Astrocyte (in vitro differentiated cells and primary cell): ENCODE measurements around the gene VEGFA. TPM values are rescaled to one million over a fixed set of nuclear protein-coding genes. Genes with fewer than 3 reads are reported as not detected.

Source experiments
- DNase-seq: peaks from one replicate; pipeline ENCODE4 v3.0.0-alpha.2; 2010; ENCODE audit warnings: low read depth
- FAIRE-seq: peaks from 2 replicates; lab custom pipeline; 2011; peaks lifted over from hg19 to GRCh38; lab: Jason Lieb, UNC
- H2AFZ ChIP-seq: 2 replicates; pipeline ENCODE4 v1.6.0; 2012; ENCODE audit warnings: low read depth, low read length, inconsistent platforms
- H3K27ac ChIP-seq: 2 replicates; pipeline ENCODE4 v1.5.1; 2011; ENCODE audit warnings: low read depth, low read length, inconsistent platforms
- H3K27me3 ChIP-seq: 2 replicates; pipeline ENCODE4 v1.6.0; 2011; ENCODE audit warnings: low read length, inconsistent platforms; ENCODE audit not compliant: insufficient read depth
- H3K36me3 ChIP-seq: 2 replicates; pipeline ENCODE4 v1.5.1; 2011; ENCODE audit warnings: low read length, inconsistent platforms; ENCODE audit not compliant: insufficient read depth
- H3K4me1 ChIP-seq: 2 replicates; pipeline ENCODE4 v1.5.1; 2011; ENCODE audit warnings: low read length, inconsistent platforms; ENCODE audit not compliant: insufficient read depth
- H3K4me2 ChIP-seq: 2 replicates; pipeline ENCODE4 v1.6.0; 2012; ENCODE audit warnings: low read length, inconsistent platforms
- H3K4me3 ChIP-seq: 2 replicates; pipeline ENCODE4 v1.5.1; 2011; ENCODE audit warnings: low read depth, mild to moderate bottlenecking, low read length, inconsistent platforms; ENCODE audit not compliant: insufficient read depth
- H3K79me2 ChIP-seq: 2 replicates; pipeline ENCODE4 v1.6.0; 2012; ENCODE audit warnings: mild to moderate bottlenecking, low read length, inconsistent platforms; ENCODE audit not compliant: insufficient read depth
- H3K9ac ChIP-seq: 2 replicates; pipeline ENCODE4 v1.6.0; 2012; ENCODE audit warnings: mild to moderate bottlenecking, low read length, inconsistent platforms
- H3K9me3 ChIP-seq: 2 replicates; pipeline ENCODE4 v1.5.1; 2012; ENCODE audit warnings: low read depth, mild to moderate bottlenecking, low read length, inconsistent platforms; ENCODE audit not compliant: insufficient read depth
- H4K20me1 ChIP-seq: 2 replicates; pipeline ENCODE4 v1.6.0; 2012; ENCODE audit warnings: low read length, inconsistent platforms; ENCODE audit not compliant: insufficient read depth
- H3K27ac Mint-ChIP-seq: one replicate; pipeline ENCODE4 v1.8.0; 2021; ENCODE audit warnings: mild to moderate bottlenecking, mixed read lengths; ENCODE audit not compliant: unreplicated experiment
- H3K27me3 Mint-ChIP-seq: one replicate; pipeline ENCODE4 v1.8.0; 2021; ENCODE audit warnings: low read depth, mixed read lengths; ENCODE audit not compliant: unreplicated experiment
- H3K36me3 Mint-ChIP-seq: one replicate; pipeline ENCODE4 v1.8.0; 2021; ENCODE audit warnings: low read depth, mixed read lengths; ENCODE audit not compliant: unreplicated experiment
- H3K4me1 Mint-ChIP-seq: one replicate; pipeline ENCODE4 v1.8.0; 2021; ENCODE audit warnings: low read depth, mixed read lengths; ENCODE audit not compliant: unreplicated experiment
- H3K4me3 Mint-ChIP-seq: one replicate; pipeline ENCODE4 v1.8.0; 2021; ENCODE audit warnings: mild to moderate bottlenecking, moderate library complexity, mixed read lengths; ENCODE audit not compliant: unreplicated experiment
- H3K9me3 Mint-ChIP-seq: one replicate; pipeline ENCODE4 v1.8.0; 2021; ENCODE audit warnings: mild to moderate bottlenecking, mixed read lengths; ENCODE audit not compliant: unreplicated experiment
- CTCF ChIP-seq: IDR thresholded peaks from 2 replicates; pipeline ENCODE4 v1.5.1; 2011; ENCODE audit warnings: low read depth, mild to moderate bottlenecking, inconsistent platforms, low read length, moderate library complexity; ENCODE audit not compliant: insufficient read depth
- EZH2 ChIP-seq: IDR thresholded peaks from 2 replicates; pipeline ENCODE4 v1.6.1; 2012; ENCODE audit warnings: mild to moderate bottlenecking, low read length, inconsistent platforms; ENCODE audit not compliant: insufficient read depth
- total RNA-seq: library from RNA; stranded (reverse); gene quantifications from 2 replicates; pipeline ENCODE4 v1.2.1, GENCODE V29; 2021

The VEGFA gene
- total RNA-seq, 1 donor from 2014 or later, result 144 TPM

DNA sequence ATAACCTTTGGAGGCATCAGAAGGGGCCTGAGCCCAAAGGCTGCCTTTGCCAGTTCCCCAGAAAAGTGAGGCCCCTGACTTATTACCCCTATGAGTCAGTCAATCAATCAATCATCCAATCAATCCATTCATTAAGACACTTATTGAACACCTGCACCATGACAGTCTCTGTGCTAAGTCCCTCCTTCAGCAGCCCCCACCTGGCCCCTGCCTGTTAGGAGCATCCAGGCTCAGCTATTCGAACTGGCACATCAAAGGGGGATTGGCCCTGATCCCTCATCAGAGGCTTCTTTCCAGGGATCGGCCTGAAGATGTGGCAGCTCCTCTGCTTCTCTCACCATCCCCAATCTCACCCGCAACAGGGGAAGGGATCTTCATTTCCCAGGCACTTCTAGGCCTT, 27.7 kb upstream of the VEGFA start:
- no peak for TF ChIP-seq CTCF
- TF ChIP-seq EZH2, result no peak
- Histone ChIP-seq H4K20me1 (no peaks in the 10 kb centered on the region), H3K9me3 (no peaks in the 10 kb centered on the region), H3K4me1 (no peaks in the 10 kb centered on the region), H3K79me2 (no peaks in the 10 kb centered on the region), H3K4me3 (no peak overlapping the region), H3K27ac (no peak overlapping the region), H3K4me2 (no peak overlapping the region), H2AFZ (no peak overlapping the region), H3K27me3 (peaks cover 4% of the 10 kb centered on the region), H3K36me3 (no peaks in the 10 kb centered on the region), H3K9ac (no peak overlapping the region)
- Mint-ChIP-seq H3K27ac (no peak overlapping the region), H3K9me3 (no peaks in the 10 kb centered on the region), H3K36me3 (no peaks in the 10 kb centered on the region), H3K4me3 (no peak overlapping the region), H3K4me1 (peaks cover 2% of the 10 kb centered on the region), H3K27me3 (peaks cover 68% of the 10 kb centered on the region)
- FAIRE-seq, result no peak
- no peak for DNase-seq

DNA sequence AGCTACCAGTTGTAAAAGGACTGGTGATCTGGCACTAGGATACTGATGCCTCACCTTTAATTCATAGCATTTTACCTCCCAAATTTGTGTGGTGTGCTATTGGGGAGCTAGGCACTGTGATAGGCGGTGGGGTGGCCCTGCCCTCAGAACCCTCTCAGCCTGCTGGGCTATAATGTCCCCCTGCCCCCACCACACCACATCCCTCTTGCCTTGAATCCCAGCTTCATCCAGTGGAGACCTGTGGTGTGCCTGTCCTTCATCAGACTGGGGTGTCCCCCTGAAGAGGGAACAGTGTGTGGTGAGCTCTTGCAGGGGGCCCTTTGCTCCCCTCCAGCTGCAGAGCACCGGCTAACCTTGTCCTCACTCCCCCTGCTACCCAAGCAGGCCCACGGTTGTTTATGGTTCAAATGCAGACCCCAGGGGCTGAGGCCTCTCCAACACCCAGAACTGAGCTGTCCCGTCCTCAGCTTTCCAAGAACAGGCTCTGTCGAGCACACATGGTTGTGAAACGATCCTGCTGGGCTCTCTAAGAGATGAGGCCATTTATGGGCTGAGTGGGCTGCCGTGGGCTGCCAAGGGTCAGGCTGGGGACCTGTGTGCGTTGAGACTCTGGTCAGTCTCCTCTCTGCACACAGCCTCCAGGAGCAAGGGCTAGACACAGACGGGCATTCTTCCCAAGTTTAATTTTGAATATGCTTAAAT, 26.9 kb upstream of the VEGFA start:
- H3K27me3 Mint-ChIP-seq, result peaks cover 74% of the 10 kb centered on the region
- Histone ChIP-seq H3K9ac (no peak overlapping the region), H2AFZ (no peak overlapping the region), H3K4me1 (no peaks in the 10 kb centered on the region), H3K9me3 (no peaks in the 10 kb centered on the region), H3K4me3 (no peak overlapping the region), H3K4me2 (no peak overlapping the region), H3K79me2 (no peaks in the 10 kb centered on the region), H3K27me3 (peaks cover 11% of the 10 kb centered on the region), H4K20me1 (no peaks in the 10 kb centered on the region), H3K36me3 (no peaks in the 10 kb centered on the region), H3K27ac (no peak overlapping the region)
- FAIRE-seq (no peak), DNase-seq (no peak)
- H3K4me3 Mint-ChIP-seq, result no peak overlapping the region
- H3K9me3 Mint-ChIP-seq, result no peaks in the 10 kb centered on the region
- peaks cover 2% of the 10 kb centered on the region for H3K36me3 Mint-ChIP-seq
- no peaks in the 10 kb centered on the region for H3K4me1 Mint-ChIP-seq
- TF ChIP-seq EZH2, result no peak
- TF ChIP-seq CTCF, result no peak
- no peak overlapping the region for H3K27ac Mint-ChIP-seq

DNA sequence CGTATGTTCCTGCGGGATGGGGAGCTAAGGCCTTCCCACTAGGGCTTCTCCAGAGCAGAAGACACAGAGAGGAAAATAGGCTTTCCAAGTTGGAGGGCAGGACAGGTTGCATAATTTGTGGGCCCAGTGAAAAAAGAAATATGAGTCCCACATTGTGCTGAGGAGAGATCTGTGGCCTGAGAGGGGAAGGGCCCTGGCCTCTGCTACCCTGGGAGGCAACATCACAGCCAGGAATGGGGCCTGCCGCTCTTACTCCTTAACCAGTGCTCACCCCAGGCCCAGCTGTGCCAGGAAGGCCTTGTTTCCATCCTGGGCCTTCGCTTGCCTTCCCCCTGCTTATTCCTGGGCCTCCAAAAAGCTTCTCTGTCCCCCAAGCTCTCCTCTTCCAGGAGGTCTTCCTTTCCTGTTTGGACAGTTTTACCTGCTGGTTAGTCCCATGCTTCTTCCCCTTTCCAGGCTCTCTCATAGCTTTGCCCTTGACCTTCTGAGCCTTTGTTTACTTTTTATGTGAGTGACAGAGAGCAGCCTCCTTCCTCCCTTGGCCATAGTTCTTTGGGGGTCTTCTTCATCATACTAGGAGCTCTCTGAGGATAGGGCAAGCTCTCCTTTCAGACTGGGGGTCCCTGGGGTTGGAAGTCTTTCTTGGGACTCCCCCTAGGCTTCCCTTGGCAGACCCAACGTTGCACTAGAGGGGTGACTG, 26.2 kb upstream of the VEGFA start:
- no peak overlapping the region for H3K27ac Mint-ChIP-seq

More for the DNA sequence above, 26.2 kb upstream of the VEGFA start:
- Mint-ChIP-seq H3K4me1 (no peaks in the 10 kb centered on the region), H3K9me3 (peaks cover 2% of the 10 kb centered on the region), H3K36me3 (peaks cover 2% of the 10 kb centered on the region), H3K27me3 (peaks cover 80% of the 10 kb centered on the region), H3K4me3 (no peak overlapping the region)
- Histone ChIP-seq H3K27me3 (peaks cover 15% of the 10 kb centered on the region), H3K27ac (no peak overlapping the region), H2AFZ (no peak overlapping the region), H3K4me1 (no peaks in the 10 kb centered on the region), H3K4me2 (no peak overlapping the region), H3K9me3 (no peaks in the 10 kb centered on the region), H3K79me2 (no peaks in the 10 kb centered on the region), H3K9ac (no peak overlapping the region), H3K4me3 (no peak overlapping the region), H4K20me1 (no peaks in the 10 kb centered on the region), H3K36me3 (no peaks in the 10 kb centered on the region)
- no peak for FAIRE-seq
- DNase-seq, result no peak
- TF ChIP-seq CTCF (no peak), EZH2 (no peak)
